Measurements from ENCODE around the gene TENM3. TPM values are rescaled to one million over a fixed set of nuclear protein-coding genes. Genes with fewer than 3 reads are reported as not detected.
"Not testable (repeated sequence)": the region's sequence is repeated elsewhere in the genome, so short reads cannot be mapped to it uniquely, and the experiment has no call there.

TENM3 gene
- 10 to 100 TPM in 3 of 4 donors, 1 to 10 TPM in 1; 5.9 to 61.5 (median 24.6) TPM for total RNA-seq

- DNase-seq; H3K27me3 ChIP-seq; H3K4me1 ChIP-seq; H3K27ac ChIP-seq; H3K4me3 ChIP-seq; intact Hi-C loops (cut with DNase I; ENCODE audit: low total_unique reads); H3K9me3 ChIP-seq; H3K36me3 ChIP-seq: not testable (repeated sequence)
Measured at GRCh38 chr4:182243204-182243603, at the start of gene TENM3. Gene TENM3, plus strand, starts transcription at chr4:182243402. Its CDS starts 80,619 bp downstream, at chr4:182324021.

- Histone ChIP-seq H3K36me3 (no peaks in the 10 kb centered on the region), H3K27ac (no peak overlapping the region), H3K4me3 (no peak overlapping the region), H3K4me1 (no peaks in the 10 kb centered on the region), H3K9me3 (no peaks in the 10 kb centered on the region), H3K27me3 (no peaks in the 10 kb centered on the region)
- intact Hi-C loops (cut with DNase I; ENCODE audit: low total_unique reads), result no loop called here
- no peak for DNase-seq
- no peak for TF ChIP-seq POLR2A (IDR thresholded peaks at IDR 0.05)
- no peak for TF ChIP-seq CTCF (IDR thresholded peaks at IDR 0.05)
Measured at GRCh38 chr4:182194091-182194824, 48.9 kb upstream of the TENM3 start.

DNA sequence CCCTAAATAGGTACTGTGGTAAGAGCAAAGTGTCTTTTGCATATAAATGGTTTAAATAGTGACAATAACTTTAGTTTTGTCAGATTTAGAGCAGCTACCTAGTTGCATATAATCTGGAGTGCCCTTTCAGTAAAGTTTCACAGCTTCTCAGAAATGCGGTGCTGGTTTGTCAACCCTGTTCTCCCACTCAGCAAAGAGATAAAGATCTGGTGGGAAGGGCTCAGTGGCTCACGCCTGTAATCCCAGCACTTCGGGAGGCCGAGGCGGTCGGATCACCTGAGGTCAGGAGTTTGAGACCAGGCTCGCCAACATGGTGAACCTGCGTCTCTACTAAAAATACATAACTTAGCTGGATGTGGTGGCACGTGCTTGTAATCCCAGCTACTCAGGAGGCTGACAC lies 45.6 kb upstream of the TENM3 start:
- intact Hi-C loops (cut with DNase I; ENCODE audit: low total_unique reads), result no loop called here

GRCh38 chr4:182201871-182202270 lies 41.3 kb upstream of the TENM3 start:
- Histone ChIP-seq H3K9me3 (no peaks in the 10 kb centered on the region), H3K4me3 (no peak overlapping the region), H3K27ac (no peak overlapping the region), H3K36me3 (no peaks in the 10 kb centered on the region), H3K4me1 (no peaks in the 10 kb centered on the region), H3K27me3 (no peaks in the 10 kb centered on the region)
- TF ChIP-seq CTCF (IDR thresholded peaks at IDR 0.05) (no peak), POLR2A (IDR thresholded peaks at IDR 0.05) (no peak)
- intact Hi-C loops (cut with DNase I; ENCODE audit: low total_unique reads), result no loop called here
- no peak for DNase-seq

More for the DNA sequence above, 45.6 kb upstream of the TENM3 start:
- no peak for DNase-seq
- no peak overlapping the region for H3K4me3 ChIP-seq
- TF ChIP-seq POLR2A (IDR thresholded peaks at IDR 0.05) (no peak), CTCF (IDR thresholded peaks at IDR 0.05) (no peak)
- no peaks in the 10 kb centered on the region for H3K9me3 ChIP-seq
- H3K4me1 ChIP-seq, result no peaks in the 10 kb centered on the region
- no peaks in the 10 kb centered on the region for H3K36me3 ChIP-seq
- H3K27me3 ChIP-seq, result no peaks in the 10 kb centered on the region
- no peak overlapping the region for H3K27ac ChIP-seq

- no peaks in the 10 kb centered on the region for H3K4me1 ChIP-seq
- H3K36me3 ChIP-seq, result no peaks in the 10 kb centered on the region
- intact Hi-C loops (cut with DNase I; ENCODE audit: low total_unique reads), result no loop called here
- H3K9me3 ChIP-seq, result no peaks in the 10 kb centered on the region
- TF ChIP-seq CTCF (IDR thresholded peaks at IDR 0.05), result no peak
- no peak for TF ChIP-seq POLR2A (IDR thresholded peaks at IDR 0.05)
- H3K4me3 ChIP-seq, result no peak overlapping the region
- H3K27me3 ChIP-seq, result no peaks in the 10 kb centered on the region
- DNase-seq, result no peak
- no peak overlapping the region for H3K27ac ChIP-seq
Measured at GRCh38 chr4:182202650-182203049, 40.6 kb upstream of the TENM3 start.

All from uterus (tissue), 4 donors.